ENCODE data around the gene INTS11.

INTS11 gene

DNA sequence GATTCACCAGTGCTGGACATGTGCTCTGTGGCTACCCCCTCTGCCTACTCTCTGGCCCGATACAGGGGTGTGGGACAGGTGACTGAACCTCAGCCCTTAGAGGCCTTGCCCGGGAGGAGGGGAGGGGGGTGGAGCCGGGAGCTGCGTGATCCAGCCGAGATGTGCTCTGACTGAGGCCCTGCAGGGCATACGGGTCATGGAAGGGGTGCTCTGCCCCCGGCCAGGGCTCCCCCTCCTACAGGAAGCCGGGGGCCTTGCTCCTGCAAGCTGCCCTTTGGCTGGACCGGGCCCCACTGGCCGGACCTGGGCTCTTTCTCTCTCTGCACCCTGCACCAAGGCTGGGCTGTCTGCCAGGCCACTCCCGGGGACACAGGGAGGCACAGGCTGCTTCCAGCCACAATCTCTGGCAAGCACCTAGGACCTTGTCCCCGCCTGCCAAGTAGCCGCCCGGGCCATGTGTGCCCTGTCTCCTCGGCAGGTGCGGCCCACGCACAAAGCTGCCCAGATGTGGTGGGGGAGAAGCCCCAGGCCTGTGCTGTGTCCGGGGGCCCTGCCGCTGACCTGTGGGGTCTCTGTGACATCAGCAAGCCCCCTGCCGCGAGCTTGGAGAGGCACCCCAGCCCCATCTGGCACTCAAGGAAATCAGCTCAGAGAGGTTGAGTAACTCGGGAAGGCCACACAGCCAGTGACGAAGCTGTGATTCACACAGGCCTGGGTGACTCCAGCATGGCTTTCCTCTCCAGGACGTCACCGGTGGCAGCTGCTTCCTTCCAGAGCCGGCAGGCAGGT lies 42.7 kb downstream of the INTS11 start:
- no peak for DNase-seq

DNA sequence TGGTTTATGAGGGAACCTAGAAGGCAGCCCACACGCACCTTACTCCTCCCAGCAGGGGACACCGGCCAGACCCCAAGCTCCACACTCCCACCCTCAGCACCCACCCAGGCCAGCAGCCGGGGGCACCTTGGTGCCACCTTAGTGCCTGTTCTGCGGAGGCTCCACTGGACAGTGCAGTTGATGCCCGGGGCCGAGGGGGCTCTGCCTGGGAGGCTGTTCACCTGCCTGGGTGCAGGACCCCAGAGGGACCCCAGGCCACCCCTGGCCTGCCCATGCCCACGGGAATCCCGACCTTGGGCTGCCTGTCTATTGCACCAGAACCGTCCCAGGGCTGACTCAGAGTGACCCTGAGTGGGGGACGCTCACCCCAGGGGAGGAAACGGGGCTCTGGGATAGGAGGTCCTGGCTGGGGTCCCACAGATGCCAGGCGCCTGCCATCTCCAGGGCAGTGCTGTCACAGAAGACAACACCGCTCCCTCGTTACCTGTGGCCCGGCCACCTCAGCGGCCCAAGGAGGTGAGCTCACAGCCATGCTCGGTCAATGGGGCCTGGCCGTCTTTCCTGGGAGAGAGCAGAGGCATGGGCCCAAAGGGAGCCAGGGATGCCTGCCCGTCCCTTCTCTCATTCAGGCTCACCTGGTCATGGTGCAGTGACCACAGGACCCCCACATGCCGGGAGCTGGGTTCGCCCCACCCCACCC lies 43.5 kb downstream of the INTS11 start:
- DNase-seq = no peak

DNA sequence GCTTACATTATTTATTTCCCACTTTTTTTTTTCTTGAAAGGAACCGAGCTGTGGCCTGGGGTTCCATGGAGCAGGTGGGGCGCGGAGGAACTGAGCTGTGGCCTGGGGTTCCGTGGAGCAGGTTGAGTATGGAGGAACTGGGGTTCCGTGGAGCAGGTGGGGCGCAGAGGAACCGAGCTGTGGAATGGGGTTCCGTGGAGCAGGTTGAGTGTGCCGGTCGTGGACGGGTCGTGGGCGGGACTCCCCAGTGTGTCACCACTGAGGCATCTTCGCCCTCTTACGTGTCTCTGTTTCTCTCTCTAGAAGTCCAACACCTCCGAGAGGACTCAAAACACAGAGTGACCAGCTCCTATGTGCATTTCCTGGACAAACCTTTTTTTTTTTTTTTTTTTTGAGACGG lies 45.4 kb downstream of the INTS11 start:
- no peak for DNase-seq

DNA sequence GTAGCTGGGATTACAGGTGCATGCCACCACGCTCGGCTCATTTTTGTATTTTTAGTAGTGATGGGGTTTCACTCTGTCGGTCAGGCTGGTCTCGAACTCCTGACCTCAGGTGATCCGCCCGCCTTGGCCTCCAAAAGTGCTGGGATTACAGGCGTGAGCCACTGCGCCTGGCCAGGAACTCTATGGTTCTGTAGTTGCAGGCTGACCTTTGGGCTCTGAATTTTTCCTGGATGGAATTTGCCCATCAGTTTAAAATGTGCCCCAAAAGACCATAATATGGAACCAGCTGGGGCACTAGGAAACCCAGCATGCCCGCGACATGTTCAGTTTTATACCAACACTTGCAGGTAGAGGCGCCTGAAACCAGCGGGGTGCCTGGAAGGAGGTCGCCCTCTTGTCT lies 45.8 kb downstream of the INTS11 start:
- DNase-seq = no peak

DNA sequence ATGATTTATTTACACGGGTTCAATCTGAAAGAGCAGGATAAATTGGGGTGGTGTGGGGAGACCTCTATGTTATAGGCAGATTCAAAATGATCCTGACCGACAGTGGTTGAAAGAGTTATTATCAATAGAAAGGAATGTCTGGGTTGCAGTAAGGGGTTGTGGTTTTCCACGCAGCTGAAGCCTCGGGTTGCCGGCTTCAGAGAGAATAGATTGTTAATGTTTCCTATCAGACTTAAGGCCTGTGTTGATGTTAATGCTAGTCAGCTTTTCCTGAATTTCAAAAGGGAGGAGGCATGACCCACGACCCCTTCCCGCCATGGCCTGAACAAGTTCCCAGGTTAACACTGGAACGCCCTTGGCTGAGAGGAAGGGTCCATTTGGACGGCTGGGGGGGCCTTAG lies 48.6 kb downstream of the INTS11 start:
- DNase-seq = no peak

DNA sequence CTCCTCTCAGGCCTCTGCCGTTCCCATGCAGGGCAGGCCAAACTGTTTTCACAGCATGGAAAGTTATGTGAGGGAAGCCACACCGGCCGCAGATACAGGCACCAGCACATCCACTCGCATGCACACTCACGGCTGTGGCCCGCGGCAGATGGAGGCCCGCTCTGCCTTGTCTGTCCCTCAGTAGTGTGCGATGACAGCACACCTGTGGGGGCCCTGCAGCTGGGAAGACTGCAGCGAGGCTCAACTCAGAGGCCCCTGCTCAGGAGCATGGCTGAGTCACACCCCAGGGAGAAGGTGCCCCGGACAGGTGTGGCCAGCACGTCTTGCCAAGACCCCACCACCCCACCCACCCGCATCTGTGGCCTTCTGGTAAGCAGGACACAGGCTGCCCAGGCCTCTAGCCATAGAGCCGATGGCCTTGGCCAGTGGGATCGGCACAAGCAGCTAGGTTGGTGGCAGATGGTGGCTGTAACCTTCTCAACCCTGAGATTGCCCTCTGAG lies 49.5 kb downstream of the INTS11 start:
- DNase-seq = no peak

DNA sequence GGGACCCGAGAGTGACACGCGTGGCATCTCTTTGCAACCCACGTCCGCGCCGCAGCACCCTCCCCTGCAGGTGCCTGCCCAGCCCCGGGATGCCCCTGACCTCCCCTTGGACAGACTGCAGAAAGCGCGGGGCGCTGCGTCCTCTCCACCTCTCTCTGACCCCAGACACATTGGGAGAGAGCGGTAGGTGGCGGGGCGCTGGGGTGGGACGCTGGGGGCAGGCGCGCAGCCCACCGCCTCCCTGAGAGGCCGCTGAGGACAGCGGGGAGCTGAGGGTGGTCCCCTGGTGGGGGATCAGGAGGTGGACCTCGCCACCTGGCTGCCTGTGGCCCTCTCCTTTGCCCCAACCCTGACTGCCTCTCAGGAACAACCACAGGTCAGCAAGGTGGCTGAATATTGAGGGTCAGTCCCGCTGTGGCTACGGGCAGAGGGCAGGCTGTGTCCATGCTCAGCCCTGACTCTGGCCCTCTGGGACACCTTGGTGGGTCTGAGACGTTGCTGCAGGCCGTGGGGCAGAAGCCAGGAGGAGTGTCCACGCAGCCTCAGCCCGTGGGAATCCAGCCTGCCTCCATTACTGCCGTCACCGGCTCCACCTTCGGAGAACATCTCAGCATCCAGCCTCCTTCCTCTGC lies 50.0 kb downstream of the INTS11 start:
- no peak for DNase-seq

DNA sequence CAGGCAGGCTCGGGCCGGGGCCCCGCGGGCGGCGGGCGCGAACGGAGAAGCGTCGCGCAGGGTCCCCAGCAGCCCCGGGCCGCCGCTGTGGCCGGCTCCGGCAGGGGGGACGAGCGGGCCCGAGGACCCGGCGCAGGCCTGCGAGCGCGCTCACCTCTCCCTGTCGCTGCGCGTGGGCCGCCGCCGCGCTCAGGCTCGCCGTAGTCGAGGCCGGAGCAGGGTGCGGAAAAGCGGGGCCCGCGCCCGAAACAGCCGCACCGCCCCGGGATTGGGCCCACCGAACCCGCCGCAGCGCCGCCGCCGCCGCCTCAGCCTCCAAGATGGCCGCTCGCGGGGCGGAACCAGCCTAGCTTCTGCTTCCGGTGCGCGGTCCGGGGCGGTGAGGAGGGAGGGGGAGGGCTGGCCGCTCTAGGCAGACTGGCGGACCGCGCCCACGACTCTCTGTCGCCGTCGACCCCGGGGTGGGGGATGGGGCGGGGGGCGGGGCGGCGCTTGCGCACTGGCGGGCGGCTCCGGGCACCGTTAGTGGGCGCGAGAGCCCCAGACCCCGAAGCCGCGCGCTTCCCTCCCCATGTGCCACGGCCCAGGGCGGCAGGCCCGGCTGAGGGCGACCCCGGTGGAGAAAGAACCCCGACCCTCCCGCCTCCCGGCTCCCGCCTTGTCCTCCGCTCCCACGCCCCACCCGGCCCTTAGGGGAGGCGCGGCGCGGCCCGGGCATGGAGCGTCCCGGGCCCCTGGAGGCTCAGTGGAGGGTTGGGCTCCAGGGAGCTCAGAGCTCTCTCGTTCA lies 50.8 kb downstream of the INTS11 start, which contains the start of gene UBE2J2:
UBE2J2 (minus strand) TSS at position 343 of the 787 bp plus-strand sequence. CDS start 5,862 bp downstream, outside the sequence.
- peak; percentile 94 for DNase-seq

DNA sequence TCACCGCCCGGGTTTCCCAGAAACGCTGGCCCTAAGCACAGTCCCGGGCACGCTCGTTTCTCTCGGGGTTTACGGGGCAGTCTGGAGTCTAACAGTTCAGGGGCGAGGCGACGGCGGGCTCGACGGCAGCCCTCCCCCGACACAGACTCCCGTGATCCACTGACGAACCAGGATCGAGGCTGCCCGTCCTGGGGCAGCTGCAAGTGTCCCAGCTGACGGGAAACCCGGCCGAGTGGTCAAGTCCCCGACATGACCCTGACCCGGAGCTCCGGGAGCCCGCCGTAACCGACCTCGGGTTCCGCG lies 51.3 kb downstream of the INTS11 start:
- DNase-seq = no peak

DNA sequence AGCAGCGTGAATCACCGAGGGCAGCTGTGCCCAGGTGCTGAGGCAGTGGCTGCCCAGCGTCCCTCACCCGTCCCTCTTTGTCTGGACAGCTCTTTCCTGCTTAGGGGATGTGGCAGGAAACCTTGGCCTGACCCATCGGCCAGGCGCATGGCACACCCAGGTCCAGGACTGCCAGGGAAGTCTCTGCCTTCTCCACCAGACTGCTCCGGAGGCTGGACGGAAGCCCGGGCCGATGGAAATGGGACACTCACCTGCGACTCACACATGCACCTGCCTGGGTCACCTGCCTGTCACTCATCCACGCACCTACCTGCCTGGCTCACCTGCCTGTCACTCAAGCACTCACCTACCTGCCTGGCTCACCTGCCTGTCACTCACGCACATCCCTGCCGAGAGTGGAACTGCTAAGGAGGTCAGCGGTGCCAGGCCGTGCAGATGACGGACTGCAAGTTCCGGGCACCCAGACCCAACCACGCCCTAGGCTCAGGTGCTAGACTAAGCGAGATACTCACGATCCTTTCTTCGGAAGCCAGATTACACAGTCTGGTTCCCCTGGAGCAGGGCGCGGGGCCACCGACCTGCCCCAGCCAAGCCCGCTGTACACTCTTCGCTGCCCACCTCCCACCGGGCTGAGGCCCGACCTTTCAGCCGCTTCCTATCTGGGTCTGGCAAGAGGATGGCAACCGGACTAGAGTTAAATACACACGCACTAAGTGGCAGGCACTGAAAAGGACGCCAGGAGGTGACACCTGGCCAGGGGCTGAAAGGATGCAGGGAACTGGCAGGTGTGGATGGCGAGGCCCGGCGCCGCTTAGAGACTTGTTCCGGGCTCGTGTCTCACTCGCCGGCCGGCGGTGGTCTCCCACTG lies 51.9 kb downstream of the INTS11 start:
- DNase-seq = no peak

DNA sequence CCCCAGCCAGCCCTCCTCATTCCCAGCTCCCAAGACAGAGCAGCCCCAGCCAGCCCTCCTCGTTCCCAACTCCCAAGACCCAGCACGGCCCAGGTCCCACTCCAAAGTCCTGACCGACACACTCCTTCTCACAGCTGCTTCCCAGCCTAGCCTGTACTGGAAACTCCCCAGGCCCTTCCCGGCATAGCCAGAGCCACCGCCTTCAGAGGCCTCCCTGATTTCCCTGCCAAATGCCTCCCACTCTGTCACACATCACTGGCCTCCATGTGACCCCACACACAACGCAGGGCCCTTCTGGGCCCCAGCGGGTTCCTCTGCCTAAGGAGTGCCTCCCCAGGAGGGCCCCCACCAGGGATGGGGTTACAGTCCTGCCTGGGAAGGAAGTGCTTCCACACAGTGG lies 53.6 kb downstream of the INTS11 start:
- no peak for DNase-seq

DNA sequence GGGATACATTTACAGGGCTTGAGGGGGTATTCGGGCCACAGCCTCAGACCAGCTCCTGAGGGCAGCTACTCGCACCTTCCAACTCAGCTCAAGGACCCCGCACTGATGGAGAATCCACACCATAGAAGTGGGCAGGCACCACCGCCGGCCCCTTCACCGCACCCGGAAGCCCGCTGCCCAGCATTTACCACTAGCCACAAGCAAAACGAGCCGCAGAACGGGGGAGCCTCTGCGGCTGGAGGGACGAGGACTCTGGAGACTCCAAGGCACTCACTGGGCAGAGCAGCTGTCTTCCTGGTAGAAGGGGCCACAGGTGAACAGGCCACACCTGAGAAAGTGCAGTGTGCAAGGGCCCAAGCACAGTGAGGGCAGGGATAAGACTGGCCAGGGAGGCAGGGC lies 56.2 kb downstream of the INTS11 start:
- no peak for DNase-seq

DNA sequence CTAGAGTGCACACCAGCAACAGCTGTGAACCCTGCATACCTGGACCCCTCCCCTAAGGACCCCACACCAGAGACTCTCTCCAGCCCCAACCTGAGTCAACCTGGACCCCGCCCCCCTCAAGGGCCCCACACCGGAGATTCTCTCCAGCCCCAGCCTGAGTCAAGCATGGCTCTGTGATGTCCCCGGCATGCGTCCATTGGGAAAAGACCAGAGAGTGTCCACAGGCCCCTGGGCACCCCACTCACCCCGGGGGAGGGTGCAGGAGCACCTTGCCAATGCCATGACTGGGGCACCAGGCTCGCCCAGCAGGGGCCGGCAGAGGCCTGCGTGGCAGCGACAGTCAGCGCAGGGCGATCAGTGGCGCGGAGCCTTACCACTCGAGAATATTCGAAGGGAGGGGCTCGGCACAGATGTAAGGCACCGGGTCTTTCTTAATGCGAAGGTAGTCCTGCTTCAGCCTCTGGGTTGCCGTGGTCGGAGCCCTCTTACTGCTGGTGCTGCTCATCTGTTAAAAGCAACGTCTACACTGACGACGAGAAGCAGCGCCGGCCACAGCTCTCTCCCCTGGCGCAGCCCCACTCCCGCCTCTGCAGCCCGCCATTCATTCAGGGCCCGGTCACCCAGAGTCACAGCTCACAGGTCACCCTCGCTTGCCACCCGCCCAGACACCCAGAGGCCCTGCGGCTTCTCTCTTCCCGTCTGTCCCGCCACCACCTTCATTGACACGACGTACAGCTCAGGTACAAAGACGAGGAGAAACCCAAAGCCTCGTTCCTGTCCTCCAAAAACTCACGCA lies 56.8 kb downstream of the INTS11 start:
- DNase-seq = no peak

DNA sequence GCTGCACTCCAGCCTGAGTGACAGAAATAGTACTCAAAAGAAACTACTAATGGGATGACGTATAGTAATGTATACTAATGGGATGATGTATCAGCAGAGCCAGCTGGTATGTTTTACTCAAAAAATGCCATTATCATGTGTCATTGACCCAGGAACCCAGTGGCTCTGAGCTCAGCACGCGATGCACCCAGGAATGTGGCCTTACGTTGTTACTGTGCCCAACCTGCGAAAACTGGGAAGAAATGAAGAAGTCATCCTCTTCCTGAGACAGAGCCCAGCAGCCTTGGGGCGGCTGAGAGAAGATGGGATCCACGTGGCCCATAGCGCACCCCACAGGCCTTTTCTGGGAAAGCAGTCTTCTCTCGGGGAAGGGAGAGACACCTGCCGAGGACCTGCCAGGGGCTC lies 59.6 kb downstream of the INTS11 start:
- no peak for DNase-seq

DNA sequence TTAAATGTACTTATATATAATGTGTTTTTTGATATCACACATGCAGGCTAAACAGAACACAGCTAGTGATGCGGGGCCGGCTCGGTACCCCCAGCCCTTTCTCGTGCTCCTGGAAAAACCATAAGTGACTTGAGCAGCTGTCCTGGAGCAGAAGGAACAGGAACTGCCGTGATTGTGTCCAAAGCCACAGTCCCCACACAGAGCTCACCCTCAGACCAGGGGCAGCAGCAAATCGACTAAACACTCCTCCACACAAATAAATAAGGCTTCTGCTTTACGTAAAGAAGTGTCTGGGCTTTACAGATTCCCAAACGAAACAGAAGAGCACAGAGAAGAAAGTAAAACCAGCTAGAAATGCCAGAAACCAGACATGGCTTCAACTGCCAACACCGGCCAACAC lies 60.4 kb downstream of the INTS11 start:
- DNase-seq = no peak

DNA sequence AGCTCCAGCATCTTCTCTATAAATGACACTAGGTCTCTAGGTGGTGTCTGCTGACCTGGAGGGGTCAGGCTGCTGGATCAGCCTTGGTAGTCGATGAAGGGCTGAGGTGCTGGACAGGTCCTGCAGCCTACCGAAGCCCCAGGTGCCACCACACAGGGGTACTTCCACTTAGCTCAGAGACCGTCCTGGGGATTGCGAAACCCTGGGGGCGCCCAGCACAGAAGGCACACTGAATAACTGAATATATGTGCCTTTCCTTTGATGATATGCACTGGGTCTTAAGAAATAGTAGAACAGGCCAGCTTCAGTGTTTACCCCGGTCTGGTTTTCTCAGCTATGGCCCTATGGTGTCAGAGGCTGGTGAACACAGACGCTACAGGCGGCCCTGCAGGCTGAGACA lies 61.7 kb downstream of the INTS11 start:
- no peak for DNase-seq

DNA sequence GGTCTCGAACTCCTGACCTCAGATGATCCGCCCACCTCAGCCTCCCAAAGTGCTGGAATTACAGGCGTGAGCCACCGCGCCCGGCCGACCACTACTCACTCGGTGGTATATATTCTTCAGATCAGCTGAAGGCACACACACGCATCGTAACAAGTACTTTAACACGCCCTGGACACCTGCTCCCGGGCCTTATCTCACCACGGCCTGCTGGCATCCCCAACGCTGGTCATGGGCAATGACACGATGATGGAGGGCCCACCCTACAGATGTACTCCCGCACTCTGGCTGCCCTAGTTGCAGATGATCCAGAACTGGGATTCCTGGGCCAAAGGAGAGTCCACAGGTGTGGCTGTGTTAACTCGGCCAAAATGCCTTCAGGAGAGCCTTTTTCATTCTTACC lies 62.4 kb downstream of the INTS11 start:
- DNase-seq = no peak

All from islet precursor cell (in vitro differentiated cells).